ENCODE measurements around the gene C19orf73. TPM values are rescaled to one million over a fixed set of nuclear protein-coding genes. Genes with fewer than 3 reads are reported as not detected.

C19orf73 gene
- total RNA-seq, 1 donor from 2014 or later, result 1.0 TPM

- H3K4me3 Mint-ChIP-seq, result no peak overlapping the region
- H3K27ac Mint-ChIP-seq (ENCODE audit: unreplicated experiment), result no peak overlapping the region
- DNase-seq (ENCODE audit: low read depth, low spot score), result no peak
- H3K36me3 Mint-ChIP-seq (ENCODE audit: low read depth), result peaks cover 8% of the 10 kb centered on the region
- H3K9me3 Mint-ChIP-seq, result peaks cover 4% of the 10 kb centered on the region
- no peaks in the 10 kb centered on the region for H3K27me3 Mint-ChIP-seq (ENCODE audit: low read depth)
- peaks cover 9% of the 10 kb centered on the region for H3K4me1 Mint-ChIP-seq
- TF ChIP-seq CTCF (conservative IDR thresholded peaks at IDR 0.05), result no peak
Measured at GRCh38 chr19:49135686-49136085, 16.7 kb upstream of the C19orf73 start.

- Mint-ChIP-seq H3K27ac (ENCODE audit: unreplicated experiment) (no peak overlapping the region), H3K27me3 (ENCODE audit: low read depth) (no peaks in the 10 kb centered on the region), H3K36me3 (ENCODE audit: low read depth) (peaks cover 10% of the 10 kb centered on the region), H3K9me3 (peaks cover 4% of the 10 kb centered on the region), H3K4me3 (no peak overlapping the region), H3K4me1 (peaks cover 12% of the 10 kb centered on the region)
- TF ChIP-seq CTCF (conservative IDR thresholded peaks at IDR 0.05), result no peak
- no peak for DNase-seq (ENCODE audit: low read depth, low spot score)
Measured at GRCh38 chr19:49133621-49134454, 14.9 kb upstream of the C19orf73 start.

- no peak overlapping the region for H3K27ac Mint-ChIP-seq (ENCODE audit: unreplicated experiment)
- peaks cover 4% of the 10 kb centered on the region for H3K9me3 Mint-ChIP-seq
- no peak overlapping the region for H3K4me3 Mint-ChIP-seq
- DNase-seq (ENCODE audit: low read depth, low spot score), result no peak
- H3K36me3 Mint-ChIP-seq (ENCODE audit: low read depth), result peaks cover 12% of the 10 kb centered on the region
- no peaks in the 10 kb centered on the region for H3K27me3 Mint-ChIP-seq (ENCODE audit: low read depth)
- no peak for TF ChIP-seq CTCF (conservative IDR thresholded peaks at IDR 0.05)
- H3K4me1 Mint-ChIP-seq, result peaks cover 20% of the 10 kb centered on the region
Measured at GRCh38 chr19:49132974-49133609, 14.1 kb upstream of the C19orf73 start.

GRCh38 chr19:49130325-49130724, 11.4 kb upstream of the C19orf73 start:
- H3K9me3 Mint-ChIP-seq, result no peaks in the 10 kb centered on the region
- H3K4me1 Mint-ChIP-seq, result peaks cover 12% of the 10 kb centered on the region
- TF ChIP-seq CTCF (conservative IDR thresholded peaks at IDR 0.05), result no peak
- peaks cover 4% of the 10 kb centered on the region for H3K36me3 Mint-ChIP-seq (ENCODE audit: low read depth)
- no peak overlapping the region for H3K4me3 Mint-ChIP-seq
- H3K27me3 Mint-ChIP-seq (ENCODE audit: low read depth), result no peaks in the 10 kb centered on the region
- no peak for DNase-seq (ENCODE audit: low read depth, low spot score)
- no peak overlapping the region for H3K27ac Mint-ChIP-seq (ENCODE audit: unreplicated experiment)

GRCh38 chr19:49129238-49129583, 10.3 kb upstream of the C19orf73 start:
- Mint-ChIP-seq H3K4me3 (peak overlapping the region; percentile 15), H3K9me3 (no peaks in the 10 kb centered on the region)
- TF ChIP-seq CTCF (conservative IDR thresholded peaks at IDR 0.05), result no peak

More at GRCh38 chr19:49129238-49129583, 10.3 kb upstream of the C19orf73 start:
- Mint-ChIP-seq H3K36me3 (ENCODE audit: low read depth) (peaks cover 4% of the 10 kb centered on the region), H3K27me3 (ENCODE audit: low read depth) (peaks cover 2% of the 10 kb centered on the region), H3K27ac (ENCODE audit: unreplicated experiment) (no peak overlapping the region), H3K4me1 (peaks cover 12% of the 10 kb centered on the region)
- DNase-seq (ENCODE audit: low read depth, low spot score), result no peak

Data from neural crest cell (in vitro differentiated cells).